Measurements from ENCODE around the gene NMBR.
"Not testable (repeated sequence)": the region's sequence is repeated elsewhere in the genome, so short reads cannot be mapped to it uniquely, and the experiment has no call there.

NMBR gene

GRCh38 chr6:142087950-142088857 lies 58.7 kb downstream of the NMBR start:
- Histone ChIP-seq H3K27ac (no peak overlapping the region), H3K4me2 (no peak overlapping the region), H4K20me1 (no peaks in the 10 kb centered on the region), H3K4me1 (no peaks in the 10 kb centered on the region), H3K9me3 (replicated peaks in 1 of 11) (peaks cover 0 to 19% (median 8%) of the 10 kb centered on the region in 11 experiments; a peak in 8 of 22 replicates), H3K27me3 (no peaks in the 10 kb centered on the region), H3K9ac (no peak overlapping the region), H3K4me3 (no peak overlapping the region), H3K36me3 (no peaks in the 10 kb centered on the region)
- TF ChIP-seq Cebpa-rat (IDR thresholded peaks at IDR 0.05): no peak

GRCh38 chr6:142079130-142079529 lies 67.8 kb downstream of the NMBR start:
- no peaks in the 10 kb centered on the region for H3K27me3 ChIP-seq
- TF ChIP-seq Cebpa-rat (IDR thresholded peaks at IDR 0.05): no peak

GRCh38 chr6:142075516-142076101 lies 71.3 kb downstream of the NMBR start:
- peak overlapping the region in 7 of 11 experiments; percentile 3 to 36 (median 26); a peak in 7 of 22 replicates for H3K4me2 ChIP-seq

More at GRCh38 chr6:142079130-142079529, 67.8 kb downstream of the NMBR start:
- Histone ChIP-seq H3K4me2 (no peak overlapping the region), H3K27ac (no peak overlapping the region), H3K4me1 (peaks cover 0 to 7% (median 5%) of the 10 kb centered on the region in 10 experiments; a peak in 7 of 20 replicates), H3K9ac (no peak overlapping the region), H3K36me3 (no peaks in the 10 kb centered on the region), H3K9me3 (replicated peaks in 1 of 11) (peaks cover 0 to 7% (median 0%) of the 10 kb centered on the region in 11 experiments; a peak in 1 of 22 replicates), H3K4me3 (no peak overlapping the region), H4K20me1 (no peaks in the 10 kb centered on the region)

GRCh38 chr6:142074516-142074915 lies 72.4 kb downstream of the NMBR start:
- Histone ChIP-seq H4K20me1 (no peaks in the 10 kb centered on the region), H3K4me2 (no peak overlapping the region), H3K9me3 (replicated peaks in 1 of 11) (peaks cover 0 to 9% (median 0%) of the 10 kb centered on the region in 11 experiments; a peak in 4 of 22 replicates), H3K9ac (no peak overlapping the region), H3K36me3 (no peaks in the 10 kb centered on the region), H3K4me1 (peaks cover 0 to 7% (median 5%) of the 10 kb centered on the region in 10 experiments; a peak in 7 of 20 replicates), H3K27me3 (no peaks in the 10 kb centered on the region), H3K4me3 (no peak overlapping the region), H3K27ac (no peak overlapping the region)
- no peak for TF ChIP-seq Cebpa-rat (IDR thresholded peaks at IDR 0.05)

More at GRCh38 chr6:142075516-142076101, 71.3 kb downstream of the NMBR start:
- TF ChIP-seq Cebpa-rat (IDR thresholded peaks at IDR 0.05): 0 out of 22 replicates have a peak, but pooled peaks of 1 of the 11 experiments have one; percentile 16
- H3K36me3 ChIP-seq: no peaks in the 10 kb centered on the region
- no peak overlapping the region for H3K4me3 ChIP-seq
- H3K9me3 ChIP-seq (replicated peaks in 1 of 11): peaks cover 0 to 9% (median 0%) of the 10 kb centered on the region in 11 experiments; a peak in 4 of 22 replicates
- H3K4me1 ChIP-seq: peaks cover 0 to 7% (median 5%) of the 10 kb centered on the region in 10 experiments; a peak in 7 of 20 replicates
- no peaks in the 10 kb centered on the region for H3K27me3 ChIP-seq
- no peaks in the 10 kb centered on the region for H4K20me1 ChIP-seq
- H3K9ac ChIP-seq: no peak overlapping the region
- H3K27ac ChIP-seq: no peak overlapping the region

GRCh38 chr6:142071981-142072380 lies 74.9 kb downstream of the NMBR start:
- H4K20me1 ChIP-seq: no peaks in the 10 kb centered on the region
- H3K27me3 ChIP-seq: no peaks in the 10 kb centered on the region
- no peak overlapping the region for H3K4me3 ChIP-seq
- H3K9me3 ChIP-seq (replicated peaks in 1 of 11): peaks cover 0 to 9% (median 0%) of the 10 kb centered on the region in 11 experiments; a peak in 4 of 22 replicates
- H3K4me1 ChIP-seq: peaks cover 0 to 7% (median 5%) of the 10 kb centered on the region in 10 experiments; a peak in 7 of 20 replicates
- H3K4me2 ChIP-seq: no peak overlapping the region
- TF ChIP-seq Cebpa-rat (IDR thresholded peaks at IDR 0.05): no peak
- no peak overlapping the region for H3K9ac ChIP-seq
- no peaks in the 10 kb centered on the region for H3K36me3 ChIP-seq
- H3K27ac ChIP-seq: no peak overlapping the region

- Histone ChIP-seq H3K4me3 (no peak overlapping the region), H3K27ac (no peak overlapping the region), H4K20me1 (no peaks in the 10 kb centered on the region), H3K4me2 (no peak overlapping the region), H3K4me1 (no peaks in the 10 kb centered on the region), H3K9me3 (replicated peaks in 1 of 11) (peaks cover 0 to 7% (median 0%) of the 10 kb centered on the region in 11 experiments; a peak in 4 of 22 replicates), H3K36me3 (no peaks in the 10 kb centered on the region), H3K9ac (no peak overlapping the region), H3K27me3 (no peaks in the 10 kb centered on the region)
- TF ChIP-seq Cebpa-rat (IDR thresholded peaks at IDR 0.05): no peak
Observed at GRCh38 chr6:142068416-142068815, 78.5 kb downstream of the NMBR start.

- not testable (repeated sequence) for H3K27me3 ChIP-seq; H3K9me3 ChIP-seq (replicated peaks in 1 of 11); H3K36me3 ChIP-seq; H4K20me1 ChIP-seq; H3K4me3 ChIP-seq; H3K9ac ChIP-seq; H3K4me2 ChIP-seq; H3K4me1 ChIP-seq; H3K27ac ChIP-seq
Observed at GRCh38 chr6:142062861-142063260, 84.1 kb downstream of the NMBR start.

GRCh38 chr6:142058551-142059290 lies 88.2 kb downstream of the NMBR start:
- Histone ChIP-seq H3K27ac (no peak overlapping the region), H3K4me3 (no peak overlapping the region)
- no peak for TF ChIP-seq Cebpa-rat (IDR thresholded peaks at IDR 0.05)

GRCh38 chr6:142055219-142055618 lies 91.7 kb downstream of the NMBR start:
- Histone ChIP-seq H3K9me3 (replicated peaks in 1 of 11) (peaks cover 0 to 21% (median 8%) of the 10 kb centered on the region in 11 experiments; a peak in 13 of 22 replicates), H3K4me3 (no peak overlapping the region), H3K4me1 (no peaks in the 10 kb centered on the region), H3K27me3 (no peaks in the 10 kb centered on the region), H3K27ac (no peak overlapping the region), H4K20me1 (no peaks in the 10 kb centered on the region), H3K36me3 (no peaks in the 10 kb centered on the region), H3K4me2 (no peak overlapping the region), H3K9ac (no peak overlapping the region)
- TF ChIP-seq Cebpa-rat (IDR thresholded peaks at IDR 0.05): no peak

More at GRCh38 chr6:142058551-142059290, 88.2 kb downstream of the NMBR start:
- Histone ChIP-seq H3K27me3 (no peaks in the 10 kb centered on the region), H3K4me2 (no peak overlapping the region), H3K9me3 (replicated peaks in 1 of 11) (no peaks in the 10 kb centered on the region), H3K4me1 (no peaks in the 10 kb centered on the region), H3K9ac (no peak overlapping the region), H3K36me3 (no peaks in the 10 kb centered on the region), H4K20me1 (no peaks in the 10 kb centered on the region)

All from BLaER1 treated with 17β-estradiol and CSF1 and Interleukin-3, amounts not matched to agents 10 nM and 100 nM (cell line).